Kasumi-1 (cell line): ENCODE measurements around the gene ZNF22.

Source experiments
- DNase-seq, 2 experiments: peaks; one replicate each; lab custom pipeline; 2025; lab: John Stamatoyannopoulos, UW

The ZNF22 gene

GRCh38 chr10:44977287-44978212, 23.2 kb upstream of the ZNF22 start:
- no peak for DNase-seq

DNA sequence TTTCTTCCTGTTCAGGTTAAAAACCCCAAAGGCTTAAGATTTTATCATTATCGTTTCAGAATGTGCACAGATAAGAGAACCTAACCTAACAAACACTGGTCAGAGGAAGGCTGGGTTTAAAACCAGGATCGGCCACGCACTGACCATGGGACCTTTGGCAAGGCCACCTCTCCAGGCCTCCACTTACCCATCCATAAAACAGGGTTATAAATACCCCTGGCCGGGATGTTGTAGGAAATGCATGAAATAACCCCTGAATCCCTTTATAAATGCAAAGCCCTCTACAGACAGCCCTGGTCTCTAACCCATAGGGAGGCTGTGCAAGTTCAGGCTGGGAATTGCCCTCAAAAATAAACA, 22.5 kb upstream of the ZNF22 start:
- DNase-seq: no peak

GRCh38 chr10:44978570-44979280, 22.0 kb upstream of the ZNF22 start, which contains the start of gene DEPP1:
Gene DEPP1 (minus strand): TSS chr10:44978809. CDS start chr10:44978030, 779 bp downstream.
- no peak for DNase-seq

DNA sequence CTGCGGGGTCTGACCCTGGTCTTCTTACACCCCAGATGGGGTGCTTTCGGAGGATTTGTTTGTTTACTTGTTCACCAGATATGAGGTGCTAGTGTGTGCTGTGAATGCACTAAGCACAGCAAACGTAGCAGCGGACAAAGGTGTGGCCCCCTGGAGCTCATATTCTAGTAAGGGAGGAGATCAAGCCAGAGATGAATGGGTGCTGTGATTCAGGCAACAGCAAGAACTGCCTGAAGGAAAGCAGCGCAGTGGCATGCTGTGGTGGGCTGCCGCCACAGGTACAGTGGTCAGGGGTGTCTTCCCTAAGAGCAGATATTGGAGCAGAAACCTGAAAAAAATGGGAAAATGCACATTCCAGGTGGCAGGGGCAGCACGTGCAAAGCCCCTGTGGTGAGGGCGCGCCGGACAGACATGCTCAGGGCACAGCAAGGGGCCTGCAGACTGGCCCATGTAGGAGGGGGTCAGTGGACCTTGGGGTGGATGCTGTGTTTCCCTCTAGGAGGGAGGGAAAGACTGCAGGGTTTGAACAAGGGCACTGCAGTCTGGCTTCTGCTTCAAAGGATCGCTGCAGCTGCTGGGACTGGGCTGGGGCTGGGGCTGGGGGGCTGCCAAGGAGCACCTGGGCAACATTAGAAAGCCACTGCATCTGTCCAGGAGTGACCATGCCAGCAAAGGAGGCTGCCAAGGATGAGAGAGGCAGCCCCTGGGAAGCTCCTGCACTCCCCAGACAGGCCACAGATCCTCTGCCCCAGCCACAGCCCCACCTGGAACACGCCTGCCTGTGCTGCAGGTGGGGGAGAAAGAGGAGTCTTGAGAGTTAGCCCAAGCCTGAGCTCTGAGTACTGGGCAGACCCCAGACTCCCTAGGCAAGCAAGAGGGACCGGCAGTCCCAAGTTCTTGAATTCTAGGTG, 21.2 kb upstream of the ZNF22 start:
- DNase-seq: no peak

DNA sequence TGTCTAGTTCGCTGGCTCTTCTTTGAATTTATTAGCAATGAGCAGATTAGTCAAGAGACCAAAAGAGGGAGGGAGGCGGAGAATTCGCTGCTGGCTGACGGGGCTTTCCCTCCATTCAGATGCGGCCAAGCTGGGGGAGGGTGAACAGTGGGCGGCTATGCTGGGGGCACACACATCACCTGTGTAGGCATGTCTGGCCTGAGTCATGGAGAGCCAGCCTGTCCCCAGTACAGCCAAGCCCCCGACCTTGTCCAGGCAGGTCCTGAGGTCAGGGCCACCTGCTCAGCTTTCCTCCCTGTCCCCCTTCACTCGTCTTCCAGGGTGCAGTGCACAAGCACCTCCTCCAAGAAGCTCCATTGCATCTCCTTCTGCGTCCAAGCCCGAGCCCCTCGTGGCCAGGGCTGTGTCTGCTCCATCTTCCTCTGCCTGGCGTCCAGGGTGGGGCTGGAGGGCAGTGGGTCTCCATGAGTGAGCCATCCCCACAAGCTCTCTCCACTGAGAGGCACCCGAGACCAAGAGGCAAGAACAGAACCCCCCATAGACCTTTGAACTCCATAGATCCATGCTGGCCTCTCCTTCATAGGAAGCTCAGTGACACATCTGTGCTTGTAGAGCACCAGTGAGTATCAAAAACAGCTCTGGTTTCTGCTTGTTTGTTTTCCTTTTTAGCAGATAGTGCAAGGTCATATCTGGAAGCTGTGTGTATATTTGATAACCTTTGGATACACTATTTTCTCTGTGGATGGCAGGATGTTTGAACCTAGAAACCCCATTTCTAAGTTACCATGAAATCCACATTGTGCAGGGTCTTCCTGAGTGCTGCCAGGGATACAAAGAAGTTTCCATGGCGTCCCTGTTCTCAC, 20.2 kb upstream of the ZNF22 start:
- no peak for DNase-seq

DNA sequence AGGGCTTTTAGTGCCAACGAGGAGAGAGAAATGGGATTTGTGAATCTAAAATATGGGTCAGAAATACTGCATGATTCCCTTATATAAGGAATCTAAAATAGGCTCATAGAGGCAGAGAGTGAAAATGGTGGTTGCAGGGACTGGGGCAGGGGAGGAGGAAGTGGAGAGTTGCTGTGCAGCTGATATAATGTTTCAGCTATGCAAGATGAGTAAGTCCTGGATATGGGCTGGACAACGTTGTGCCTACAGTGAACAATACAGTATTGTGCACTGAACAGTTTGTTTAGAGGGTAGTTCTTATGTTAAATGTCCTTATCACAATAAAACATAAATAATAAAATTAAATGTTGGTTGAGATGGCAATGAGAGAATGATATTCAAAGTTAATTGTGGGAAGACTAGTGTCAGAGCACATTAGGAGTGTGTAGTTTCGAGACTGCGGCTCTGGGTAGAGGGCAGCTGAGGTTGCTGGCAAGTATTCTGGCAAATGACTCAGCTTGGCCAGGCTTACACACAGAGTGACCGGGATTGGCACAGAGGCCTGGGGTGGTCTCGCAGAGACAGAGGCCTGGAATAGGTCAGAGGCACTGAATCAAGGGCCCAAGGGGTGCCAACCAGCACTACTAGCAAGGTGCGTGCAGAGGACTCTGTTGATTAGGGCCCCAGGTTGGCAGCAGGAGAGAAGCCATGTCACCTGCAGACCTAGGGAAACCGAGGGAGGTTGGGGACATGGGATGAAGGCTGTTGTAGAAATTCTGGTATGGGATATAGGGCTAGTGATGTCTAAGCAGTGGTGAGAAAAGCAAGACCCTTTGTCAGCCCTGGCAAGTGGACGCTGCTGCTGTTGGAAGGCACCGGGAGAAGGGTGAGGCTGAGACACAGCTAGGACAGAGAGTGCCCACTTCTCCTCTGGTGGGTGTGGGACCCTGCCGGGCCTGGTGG, 19.3 kb upstream of the ZNF22 start:
- DNase-seq: peak; percentile 64 to 80

GRCh38 chr10:44982114-44982460, 18.6 kb upstream of the ZNF22 start:
- DNase-seq: no peak

DNA sequence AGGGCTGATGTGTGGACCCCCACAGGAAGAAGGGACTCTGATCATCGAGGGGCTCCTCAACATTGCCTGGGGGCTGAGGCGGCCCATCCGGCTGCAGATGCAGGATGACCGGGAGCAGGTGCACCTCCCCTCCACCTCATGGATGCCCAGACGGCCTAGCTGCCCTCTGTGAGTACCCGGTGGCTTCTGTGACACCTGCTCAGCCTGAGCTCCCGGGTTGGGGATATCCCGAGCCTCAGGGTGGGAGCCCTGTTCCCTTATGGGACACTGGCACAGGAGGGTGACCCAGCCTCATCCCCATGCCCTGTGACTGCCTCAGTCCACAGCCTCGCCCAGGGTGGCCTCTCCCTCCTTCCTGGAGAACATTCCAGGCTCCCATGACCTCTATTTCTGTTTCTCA, 18.2 kb upstream of the ZNF22 start:
- no peak for DNase-seq

GRCh38 chr10:44983066-44983894, 17.4 kb upstream of the ZNF22 start:
- DNase-seq: no peak

- no peak for DNase-seq
Observed at GRCh38 chr10:44983895-44984278, 16.8 kb upstream of the ZNF22 start.

DNA sequence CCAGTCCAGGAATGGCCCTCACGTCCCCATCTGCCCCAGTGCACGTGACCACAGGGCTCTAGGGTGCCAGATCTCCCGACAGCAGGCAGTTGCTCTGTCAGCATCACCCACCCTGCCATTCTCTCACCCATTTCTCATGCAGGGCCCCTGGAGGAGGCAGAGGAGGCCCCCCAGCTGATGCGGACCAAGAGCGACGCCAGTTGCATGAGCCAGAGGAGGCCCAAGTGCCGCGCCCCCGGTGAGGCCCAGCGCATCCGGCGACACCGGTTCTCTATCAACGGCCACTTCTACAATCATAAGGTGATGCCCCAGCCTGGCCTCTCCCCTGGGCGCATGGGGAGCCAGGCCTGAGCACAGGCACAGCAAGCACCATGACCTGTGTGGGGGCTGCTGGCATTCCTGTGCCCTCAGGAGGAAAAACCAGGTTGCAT, 16.0 kb upstream of the ZNF22 start:
- no peak for DNase-seq

DNA sequence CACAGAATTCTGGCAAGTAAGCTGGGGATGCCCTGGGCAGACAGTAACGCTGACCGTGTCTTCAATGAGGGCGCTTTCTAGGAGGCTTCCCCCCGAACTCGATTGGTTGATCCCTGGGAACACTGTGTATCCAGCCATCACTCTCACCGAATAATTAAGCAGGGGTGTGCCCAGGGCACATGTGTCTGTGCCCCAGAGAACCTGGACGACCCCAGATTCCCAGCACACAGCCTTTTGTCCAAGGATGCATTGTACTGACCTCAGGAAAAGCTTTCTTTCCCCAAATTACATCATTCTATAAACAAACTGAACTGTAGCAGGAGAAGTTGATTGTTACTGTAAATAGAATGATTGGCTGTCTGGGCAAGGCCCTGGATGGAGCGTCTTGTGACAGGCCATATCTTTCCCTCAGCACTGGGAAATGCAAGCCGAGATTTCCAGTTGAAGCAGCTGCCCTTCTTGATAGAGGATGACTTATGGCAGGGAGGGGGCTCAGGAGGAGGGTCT, 15.5 kb upstream of the ZNF22 start:
- DNase-seq: no peak

DNA sequence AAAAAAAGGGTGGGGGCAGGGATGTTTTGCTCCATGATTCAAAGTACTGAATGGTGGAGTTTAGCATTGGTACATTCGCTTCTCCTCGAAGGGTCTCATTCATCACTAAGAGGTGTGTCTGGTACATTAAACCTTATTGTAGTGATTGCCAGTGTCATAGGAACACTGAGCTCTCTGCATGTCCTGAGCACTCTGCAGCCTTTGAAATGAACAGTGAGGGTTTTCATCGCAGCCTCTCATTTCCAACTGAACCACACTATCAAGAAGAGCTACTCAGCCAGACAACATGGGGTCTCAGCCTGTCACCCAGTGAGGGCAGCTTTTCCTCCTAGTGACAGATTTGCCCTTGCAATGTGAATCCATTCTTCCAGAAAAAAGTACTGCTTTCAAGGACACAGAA, 14.5 kb upstream of the ZNF22 start:
- DNase-seq: no peak

DNA sequence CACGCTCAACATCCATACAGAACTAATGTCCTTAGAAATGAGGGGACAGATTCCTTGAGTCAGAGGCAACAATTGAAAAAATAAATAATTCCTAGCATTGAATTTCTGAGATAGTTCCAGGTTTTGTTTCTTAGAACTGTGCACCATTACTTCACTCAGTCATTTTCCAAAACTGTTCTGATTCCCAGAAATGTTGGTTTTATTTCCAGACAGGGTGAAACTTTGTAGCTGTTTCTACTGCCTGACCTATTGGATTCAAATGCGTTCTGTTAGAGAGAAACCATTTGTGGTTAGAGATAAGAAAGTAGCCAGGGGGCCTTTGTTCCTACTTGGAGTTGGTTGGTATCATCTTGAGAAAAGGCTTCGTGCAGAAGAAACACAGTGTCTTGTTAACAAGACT, 14.1 kb upstream of the ZNF22 start:
- no peak for DNase-seq

GRCh38 chr10:44988957-44989585, 11.7 kb upstream of the ZNF22 start:
- no peak for DNase-seq

GRCh38 chr10:44989597-44990301, 11.0 kb upstream of the ZNF22 start:
- no peak for DNase-seq

DNA sequence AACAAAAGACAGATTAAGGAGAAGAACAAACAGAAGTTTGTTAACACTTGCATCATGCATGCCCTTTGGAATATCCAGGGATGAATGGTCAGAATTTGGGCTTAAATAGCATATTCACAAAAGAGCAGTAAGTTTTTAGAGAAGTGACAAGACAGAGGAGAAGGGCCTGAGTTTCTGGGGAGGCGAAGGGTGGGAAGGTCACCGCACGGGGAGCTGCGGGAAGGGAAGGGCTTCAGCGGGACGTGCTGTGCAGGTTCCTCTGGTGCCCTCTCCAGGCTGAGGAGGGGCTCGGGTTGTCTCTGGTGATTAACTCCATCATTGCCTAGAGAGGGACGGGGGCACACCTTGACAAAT, 10.4 kb upstream of the ZNF22 start:
- peak; percentile 33 to 38 for DNase-seq

DNA sequence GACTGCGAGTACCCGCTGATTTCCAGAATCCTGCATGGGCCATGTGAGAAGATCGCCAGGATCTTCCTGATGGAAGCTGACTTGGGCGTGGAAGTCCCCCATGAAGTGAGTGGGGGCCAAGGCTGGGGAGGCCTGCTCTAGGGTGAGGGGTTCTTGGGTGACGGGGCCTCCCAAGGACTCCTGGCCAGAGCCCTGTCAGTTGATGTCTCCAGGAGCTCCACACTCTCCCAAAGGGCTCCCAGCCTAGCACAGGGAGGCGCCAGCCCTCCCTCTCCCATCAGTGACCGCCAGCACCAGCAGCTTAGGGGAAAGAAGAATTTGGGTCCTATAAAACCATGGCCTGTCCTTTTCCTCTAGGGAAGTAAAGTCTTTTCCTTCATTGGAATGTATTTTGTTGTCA, 9.8 kb upstream of the ZNF22 start:
- no peak for DNase-seq
